A549 (cell line): Measurements from ENCODE around the gene MDGA2. TPM values are rescaled to one million over a fixed set of nuclear protein-coding genes. Genes with fewer than 3 reads are reported as not detected.

ENCODE experiments used
- ATAC-seq, 2 experiments: fragments of 200-7000 bp in 1 of 2; fragments of >200 bp in 1 of 2; cut with Nextera tagmentation in 1 of 2; cut with Tn5 transposase in 1 of 2; 3 replicates each; pipeline versions ENCODE4 v1.8.0 to v1.9.1; 2018 to 2020; ENCODE audit warnings: mild to moderate bottlenecking in 1 of 2, moderate library complexity in 1 of 2
- CTCF ChIA-PET: fragments of 300-600 bp; sonication (Branson Sonifier 250); formaldehyde crosslinking; extraction: SDS; loops from one replicate; lab custom pipeline; 2021; ENCODE audit warnings: antibody characterized with exemption, inconsistent platforms; lab: Yijun Ruan, JAX
- POLR2A ChIA-PET: fragments of 350-600 bp; formaldehyde crosslinking; extraction: SDS; loops from one replicate; lab custom pipeline; 2021; ENCODE audit warnings: antibody characterized with exemption, inconsistent platforms; lab: Yijun Ruan, JAX
- DNase-seq, 2 experiments: peaks; one replicate each; pipeline versions ENCODE4 v3.0.0 to v3.0.0-alpha.2; 2011 to 2016; ENCODE audit warnings: low read depth in 1 of 2, low spot score in 1 of 2
- FAIRE-seq: peaks from 2 replicates; lab custom pipeline; 2011; peaks lifted over from hg19 to GRCh38; lab: Jason Lieb, UNC
- H3K27ac ChIP-seq, 2 experiments: fragments of >200 bp; sonication (Bioruptor Twin); formaldehyde crosslinking; 3 replicates each; pipeline ENCODE4 v1.5.1; 2016 to 2017
- H3K4me1 ChIP-seq: fragments of >200 bp; sonication (Bioruptor Twin); formaldehyde crosslinking; 3 replicates; pipeline ENCODE4 v1.6.1; 2016
- H3K4me2 ChIP-seq: fragments of >200 bp; sonication (Bioruptor Twin); formaldehyde crosslinking; 3 replicates; pipeline ENCODE4 v1.6.1; 2016
- H3K4me3 ChIP-seq: fragments of >200 bp; sonication (Bioruptor Twin); formaldehyde crosslinking; 3 replicates; pipeline ENCODE4 v1.5.1; 2016
- H3K9me3 ChIP-seq: fragments of >200 bp; sonication (Bioruptor Twin); formaldehyde crosslinking; 3 replicates; pipeline ENCODE4 v1.6.1; 2016
- CHD2 ChIP-seq: fragments of 150-350 bp; IDR thresholded peaks from 2 replicates; pipeline ENCODE4 v1.6.1; 2014; ENCODE audit warnings: low read length; ENCODE audit not compliant: partially characterized antibody
- EP300 ChIP-seq, 2 experiments: fragments of >200 bp; sonication (Bioruptor Twin); formaldehyde crosslinking; IDR thresholded peaks; 2 replicates in 1 of 2; 3 replicates in 1 of 2; pipeline ENCODE4 v1.6.1; 2016 to 2017
- FOSB ChIP-seq: fragments of 250-450 bp; sonication (Bioruptor Pico); IDR thresholded peaks from 2 replicates; pipeline ENCODE4 v1.5.0; 2020; ENCODE audit warnings: mild to moderate bottlenecking, moderate library complexity
- FOXS1 ChIP-seq: fragments of 250-450 bp; sonication (Bioruptor Pico); IDR thresholded peaks from 2 replicates; pipeline ENCODE4 v1.5.0; 2020; ENCODE audit warnings: mild to moderate bottlenecking, moderate library complexity
- HDAC2 ChIP-seq: fragments of 200-600 bp; sonication (generic); IDR thresholded peaks from 2 replicates; pipeline ENCODE4 v1.6.1; 2016
- HOXA7 ChIP-seq: fragments of 250-450 bp; sonication (Bioruptor Pico); IDR thresholded peaks from 2 replicates; pipeline ENCODE4 v1.5.0; 2020; ENCODE audit warnings: mild to moderate bottlenecking, moderate library complexity
- HOXB13 ChIP-seq: fragments of 250-450 bp; sonication (Bioruptor Pico); IDR thresholded peaks from 2 replicates; pipeline ENCODE4 v1.5.0; 2020; ENCODE audit warnings: low read depth, mild to moderate bottlenecking, moderate library complexity
- KDM1A ChIP-seq: fragments of 200-600 bp; sonication (generic); IDR thresholded peaks from 2 replicates; pipeline ENCODE4 v1.6.1; 2016; ENCODE audit warnings: low read depth, mild to moderate bottlenecking
- MAFK ChIP-seq: fragments of 450-650 bp; IDR thresholded peaks from 2 replicates; pipeline ENCODE4 v1.6.1; 2014; ENCODE audit not compliant: partially characterized antibody
- MAZ ChIP-seq: fragments of 150-350 bp; IDR thresholded peaks from 2 replicates; pipeline ENCODE4 v1.6.1; 2014; ENCODE audit warnings: antibody characterized with exemption, low read depth, low read length, borderline replicate concordance
- NFE2L2 ChIP-seq: fragments of 150-350 bp; conservative IDR thresholded peaks from 2 replicates; pipeline ENCODE4 v1.6.1; 2014; ENCODE audit warnings: low read length
- NR3C1 ChIP-seq: fragments of >200 bp; sonication (Bioruptor Twin); formaldehyde crosslinking; IDR thresholded peaks from 3 replicates; pipeline ENCODE4 v1.6.1; 2017
- PHF8 ChIP-seq: fragments of 200-600 bp; sonication (generic); IDR thresholded peaks from 2 replicates; pipeline ENCODE4 v1.6.1; 2016; ENCODE audit warnings: low read depth, mild to moderate bottlenecking, antibody characterized with exemption, moderate library complexity, borderline replicate concordance
- POLR2A ChIP-seq: IDR thresholded peaks from 2 replicates; pipeline ENCODE4 v1.6.1; 2012; ENCODE audit warnings: mild to moderate bottlenecking, low read length
- RAD21 ChIP-seq, 2 experiments: fragments of >200 bp in 1 of 2; sonication (Bioruptor Twin) in 1 of 2; formaldehyde crosslinking in 1 of 2; IDR thresholded peaks in 1 of 2; conservative IDR thresholded peaks in 1 of 2; 2 replicates in 1 of 2; 3 replicates in 1 of 2; pipeline ENCODE4 v1.6.1; 2012 to 2018; ENCODE audit warnings: inconsistent platforms in 1 of 2
- SMC3 ChIP-seq: fragments of >200 bp; sonication (Bioruptor Twin); formaldehyde crosslinking; IDR thresholded peaks from 3 replicates; pipeline ENCODE4 v1.6.1; 2018; ENCODE audit warnings: inconsistent platforms
- ZC3H11A ChIP-seq: fragments of 450-650 bp; IDR thresholded peaks from 2 replicates; pipeline ENCODE4 v1.6.1; 2014; ENCODE audit warnings: antibody characterized with exemption, mild to moderate bottlenecking
- ZFP36 ChIP-seq: fragments of 450-650 bp; IDR thresholded peaks from 2 replicates; pipeline ENCODE4 v1.6.1; 2014; ENCODE audit warnings: borderline replicate concordance; ENCODE audit not compliant: partially characterized antibody
- ZNF302 ChIP-seq: fragments of 250-450 bp; sonication (Bioruptor Pico); IDR thresholded peaks from 2 replicates; pipeline ENCODE4 v1.9.0; 2021; ENCODE audit warnings: inconsistent platforms, mild to moderate bottlenecking, moderate library complexity
- ZSCAN20 ChIP-seq: fragments of 250-450 bp; sonication (Bioruptor Pico); IDR thresholded peaks from 2 replicates; pipeline ENCODE4 v1.8.0; 2022; ENCODE audit warnings: mild to moderate bottlenecking, moderate library complexity
- WGBS: methylation state at CpG from one replicate; pipeline ENCODE4 v1.1.6; 2017; ENCODE audit errors: missing lambda C conversion rate; 5-methylcytosine and 5-hydroxymethylcytosine counted together
- polyA plus RNA-seq, 4 experiments: library from polyadenylated mRNA; depleted of rRNA in 3 of 4; stranded (reverse); fragments of >200 nt; fragmentation: RNase III in 1 of 4; extraction: RNeasy Plus Mini Kit Qiagen cat#74134 plus additional on column Dnase treatment in 1 of 4; gene quantifications; 2 replicates in 3 of 4; 3 replicates in 1 of 4; pipeline ENCODE4 v1.2.3, GENCODE V29; 2011 to 2017
- TF ChIP-seq, protein P1 (sequence below): fragments of >200 bp; sonication (Bioruptor Twin); formaldehyde crosslinking; IDR thresholded peaks from 3 replicates; pipeline ENCODE4 v1.5.1; 2016
- TF ChIP-seq, protein P2 (sequence below): IDR thresholded peaks from 2 replicates; pipeline ENCODE4 v1.6.1; 2012
- TF ChIP-seq, protein P3 (sequence below): fragments of 250-450 bp; sonication (Bioruptor Pico); IDR thresholded peaks from 2 replicates; pipeline ENCODE4 v1.5.0; 2021; ENCODE audit warnings: mild to moderate bottlenecking, moderate library complexity, borderline replicate concordance
- TF ChIP-seq, protein P4 (sequence below): fragments of 150-350 bp; IDR thresholded peaks from 2 replicates; pipeline ENCODE4 v1.6.1; 2014; ENCODE audit warnings: low read depth, mild to moderate bottlenecking, low read length
- TF ChIP-seq, protein P5 (sequence below): fragments of 450-650 bp; IDR thresholded peaks from 2 replicates; pipeline ENCODE4 v1.6.1; 2014; ENCODE audit warnings: antibody characterized with exemption

The MDGA2 gene
- polyA plus RNA-seq, 2 of the 4 experiments (the other 2 are of a cell fraction), result 0.08 to 0.12 TPM

DNA sequence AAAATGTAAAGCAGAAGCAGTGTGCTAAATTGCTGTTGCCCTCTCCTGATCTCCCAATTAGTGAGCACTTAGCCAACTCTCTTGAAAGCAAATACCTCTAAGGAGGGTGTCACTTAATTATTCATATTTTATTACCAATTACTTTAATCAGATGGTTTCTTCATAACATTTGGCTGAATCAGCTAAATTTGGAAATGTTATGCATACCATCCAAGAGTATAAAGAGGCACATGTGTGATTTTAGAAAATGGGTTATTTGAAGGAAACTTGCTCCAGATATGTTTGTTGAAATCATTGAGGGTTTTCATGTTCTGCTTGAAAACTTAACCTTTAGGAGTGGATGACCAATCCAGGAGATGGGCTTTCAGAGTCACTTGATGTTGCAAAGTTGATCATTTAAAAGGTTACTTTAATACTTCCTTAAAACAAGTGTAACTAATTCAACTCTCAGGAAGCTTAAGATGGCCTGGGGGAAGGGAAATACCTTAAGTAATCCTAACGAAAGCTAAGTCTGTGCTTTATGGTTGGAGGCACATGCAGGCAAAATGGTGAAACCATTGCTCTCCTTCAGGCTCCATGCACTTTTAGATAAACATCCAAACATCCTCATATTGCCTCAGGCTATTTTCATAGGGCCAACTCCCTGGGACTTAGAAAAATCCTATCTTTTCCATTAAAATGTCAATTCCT lies 434.5 kb downstream of the MDGA2 start:
- TF ChIP-seq ZSCAN20 (no peak), MAFK (peak; percentile 66), KDM1A (no peak), POLR2A (no peak), NFE2L2 (no peak), NR3C1 (no peak), CHD2 (no peak), ZNF302 (CRISPR knock-in tag) (no peak)
- TF ChIP-seq, protein P1, sequence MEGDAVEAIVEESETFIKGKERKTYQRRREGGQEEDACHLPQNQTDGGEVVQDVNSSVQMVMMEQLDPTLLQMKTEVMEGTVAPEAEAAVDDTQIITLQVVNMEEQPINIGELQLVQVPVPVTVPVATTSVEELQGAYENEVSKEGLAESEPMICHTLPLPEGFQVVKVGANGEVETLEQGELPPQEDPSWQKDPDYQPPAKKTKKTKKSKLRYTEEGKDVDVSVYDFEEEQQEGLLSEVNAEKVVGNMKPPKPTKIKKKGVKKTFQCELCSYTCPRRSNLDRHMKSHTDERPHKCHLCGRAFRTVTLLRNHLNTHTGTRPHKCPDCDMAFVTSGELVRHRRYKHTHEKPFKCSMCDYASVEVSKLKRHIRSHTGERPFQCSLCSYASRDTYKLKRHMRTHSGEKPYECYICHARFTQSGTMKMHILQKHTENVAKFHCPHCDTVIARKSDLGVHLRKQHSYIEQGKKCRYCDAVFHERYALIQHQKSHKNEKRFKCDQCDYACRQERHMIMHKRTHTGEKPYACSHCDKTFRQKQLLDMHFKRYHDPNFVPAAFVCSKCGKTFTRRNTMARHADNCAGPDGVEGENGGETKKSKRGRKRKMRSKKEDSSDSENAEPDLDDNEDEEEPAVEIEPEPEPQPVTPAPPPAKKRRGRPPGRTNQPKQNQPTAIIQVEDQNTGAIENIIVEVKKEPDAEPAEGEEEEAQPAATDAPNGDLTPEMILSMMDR, result no peak
- DNase-seq, result no peak
- H3K9me3 ChIP-seq, result no peaks in the 10 kb centered on the region
- WGBS, result 13% methylated on average over 1 of the region's 1 CpG
- H3K4me3 ChIP-seq, result no peak overlapping the region
- H3K27ac ChIP-seq, result no peak overlapping the region
- no peak for FAIRE-seq
- ChIA-PET POLR2A (no interaction called here), CTCF (no interaction called here)
- H3K4me1 ChIP-seq, result no peaks in the 10 kb centered on the region
- no peak overlapping the region for H3K4me2 ChIP-seq
- ATAC-seq, result no peak

DNA sequence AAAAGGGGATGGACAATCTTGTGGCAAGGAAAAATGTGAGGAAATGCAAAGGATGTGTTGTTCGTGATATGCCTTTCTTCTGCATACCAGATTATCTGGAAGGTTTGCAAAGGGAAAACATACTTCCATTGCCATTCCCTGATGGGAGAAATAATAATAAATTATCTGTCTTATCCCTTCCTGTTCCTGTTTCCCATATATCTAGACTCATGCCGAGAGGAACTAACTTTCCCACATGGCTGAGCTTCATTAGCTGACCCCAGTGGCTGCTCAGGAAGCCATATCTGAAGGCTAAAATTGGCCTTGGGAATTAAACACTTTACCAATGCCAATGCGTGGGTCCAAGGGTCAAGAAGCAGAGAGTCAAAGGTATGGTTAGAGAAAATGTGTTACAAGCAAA lies 439.8 kb downstream of the MDGA2 start:
- Histone ChIP-seq H3K4me3 (no peak overlapping the region), H3K9me3 (no peaks in the 10 kb centered on the region), H3K27ac (no peak overlapping the region), H3K4me2 (no peak overlapping the region), H3K4me1 (no peaks in the 10 kb centered on the region)
- POLR2A ChIA-PET, result no interaction called here
- WGBS, result 8% methylated on average over 3 of the region's 3 CpGs
- CTCF ChIA-PET, result no interaction called here
- DNase-seq (no peak), FAIRE-seq (no peak), ATAC-seq (no peak)
- no peak for TF ChIP-seq POLR2A

DNA sequence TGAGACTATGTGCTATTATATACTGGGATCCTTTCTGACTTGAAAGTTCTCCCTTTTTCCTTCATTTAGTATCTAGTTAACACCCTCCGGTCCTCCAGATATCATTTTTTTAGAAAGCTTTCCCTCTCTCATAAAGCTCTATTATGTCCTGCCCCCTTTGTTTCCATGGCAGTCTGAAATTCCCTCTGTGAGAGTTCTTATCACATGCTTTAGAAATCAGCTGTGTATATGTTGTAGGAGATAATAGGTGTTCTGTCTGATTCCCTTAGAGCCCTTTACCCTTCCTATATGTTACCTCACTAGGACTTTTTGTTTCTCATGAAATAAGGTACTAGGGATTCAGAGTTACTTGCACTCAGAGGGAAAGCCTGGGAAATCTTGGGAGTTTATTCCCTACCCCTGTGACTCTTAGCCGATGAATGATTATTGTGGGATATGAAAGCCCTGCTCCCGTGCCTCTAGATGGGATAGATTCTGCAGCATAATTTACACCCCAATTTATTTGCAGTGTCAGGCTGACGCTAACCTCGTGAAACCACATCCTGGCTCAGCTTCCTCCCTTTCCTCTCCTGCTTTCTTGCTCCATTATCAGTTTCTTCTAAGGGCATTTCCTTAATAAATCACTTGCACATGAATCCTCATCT lies 448.4 kb downstream of the MDGA2 start:
- no peak overlapping the region for H3K4me2 ChIP-seq
- no peak for TF ChIP-seq HOXA7 (CRISPR knock-in tag)
- TF ChIP-seq ZSCAN20, result no peak
- TF ChIP-seq ZC3H11A, result no peak
- TF ChIP-seq PHF8, result no peak
- no peak for TF ChIP-seq FOXS1
- no peak for TF ChIP-seq SMC3
- TF ChIP-seq HOXB13, result no peak
- TF ChIP-seq, protein P2, sequence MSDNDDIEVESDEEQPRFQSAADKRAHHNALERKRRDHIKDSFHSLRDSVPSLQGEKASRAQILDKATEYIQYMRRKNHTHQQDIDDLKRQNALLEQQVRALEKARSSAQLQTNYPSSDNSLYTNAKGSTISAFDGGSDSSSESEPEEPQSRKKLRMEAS, result no peak
- no peak for TF ChIP-seq ZNF302 (CRISPR knock-in tag)
- no peak for TF ChIP-seq EP300 (IDR thresholded peaks at IDR 0.05)
- no peak overlapping the region for H3K4me3 ChIP-seq
- ChIA-PET CTCF (no interaction called here), POLR2A (no interaction called here)
- DNase-seq (no peak), FAIRE-seq (no peak), ATAC-seq (no peak)
- H3K9me3 ChIP-seq, result no peaks in the 10 kb centered on the region
- no peaks in the 10 kb centered on the region for H3K4me1 ChIP-seq
- no peak overlapping the region for H3K27ac ChIP-seq
- 17% methylated on average over 5 of the region's 5 CpGs for WGBS

DNA sequence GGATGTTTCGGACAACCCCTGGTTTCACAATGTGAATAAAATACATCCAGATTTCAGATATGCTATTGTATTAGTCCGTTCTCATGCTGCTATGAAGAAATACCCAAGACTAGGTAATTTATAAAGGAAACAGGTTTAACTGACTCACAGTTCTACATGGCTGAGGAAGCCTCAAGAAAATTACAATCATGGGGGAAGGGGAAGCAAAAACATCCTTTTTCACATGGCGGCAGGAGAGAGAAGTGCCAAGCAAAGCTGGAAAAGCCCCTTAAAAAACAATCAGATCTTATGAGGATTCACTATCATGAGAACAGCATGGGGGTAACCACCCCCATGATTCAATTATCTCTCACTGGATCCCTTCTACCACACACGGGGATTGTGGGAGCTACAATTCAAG lies 451.7 kb downstream of the MDGA2 start:
- Histone ChIP-seq H3K4me1 (no peaks in the 10 kb centered on the region), H3K9me3 (no peaks in the 10 kb centered on the region), H3K4me3 (no peak overlapping the region), H3K27ac (no peak overlapping the region), H3K4me2 (no peak overlapping the region)
- ChIA-PET POLR2A (no interaction called here), CTCF (no interaction called here)
- DNase-seq (no peak), ATAC-seq (no peak), FAIRE-seq (no peak)
- WGBS, result 28% methylated on average over 4 of the region's 4 CpGs
- TF ChIP-seq EP300 (IDR thresholded peaks at IDR 0.05), result no peak
- TF ChIP-seq MAFK, result no peak
- TF ChIP-seq, protein P3, sequence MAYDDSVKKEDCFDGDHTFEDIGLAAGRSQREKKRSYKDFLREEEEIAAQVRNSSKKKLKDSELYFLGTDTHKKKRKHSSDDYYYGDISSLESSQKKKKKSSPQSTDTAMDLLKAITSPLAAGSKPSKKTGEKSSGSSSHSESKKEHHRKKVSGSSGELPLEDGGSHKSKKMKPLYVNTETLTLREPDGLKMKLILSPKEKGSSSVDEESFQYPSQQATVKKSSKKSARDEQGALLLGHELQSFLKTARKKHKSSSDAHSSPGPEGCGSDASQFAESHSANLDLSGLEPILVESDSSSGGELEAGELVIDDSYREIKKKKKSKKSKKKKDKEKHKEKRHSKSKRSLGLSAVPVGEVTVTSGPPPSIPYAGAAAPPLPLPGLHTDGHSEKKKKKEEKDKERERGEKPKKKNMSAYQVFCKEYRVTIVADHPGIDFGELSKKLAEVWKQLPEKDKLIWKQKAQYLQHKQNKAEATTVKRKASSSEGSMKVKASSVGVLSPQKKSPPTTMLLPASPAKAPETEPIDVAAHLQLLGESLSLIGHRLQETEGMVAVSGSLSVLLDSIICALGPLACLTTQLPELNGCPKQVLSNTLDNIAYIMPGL (CRISPR knock-in tag), result no peak
- no peak for TF ChIP-seq CHD2
- TF ChIP-seq MAZ, result no peak
- TF ChIP-seq ZFP36, result no peak
- TF ChIP-seq, protein P4, sequence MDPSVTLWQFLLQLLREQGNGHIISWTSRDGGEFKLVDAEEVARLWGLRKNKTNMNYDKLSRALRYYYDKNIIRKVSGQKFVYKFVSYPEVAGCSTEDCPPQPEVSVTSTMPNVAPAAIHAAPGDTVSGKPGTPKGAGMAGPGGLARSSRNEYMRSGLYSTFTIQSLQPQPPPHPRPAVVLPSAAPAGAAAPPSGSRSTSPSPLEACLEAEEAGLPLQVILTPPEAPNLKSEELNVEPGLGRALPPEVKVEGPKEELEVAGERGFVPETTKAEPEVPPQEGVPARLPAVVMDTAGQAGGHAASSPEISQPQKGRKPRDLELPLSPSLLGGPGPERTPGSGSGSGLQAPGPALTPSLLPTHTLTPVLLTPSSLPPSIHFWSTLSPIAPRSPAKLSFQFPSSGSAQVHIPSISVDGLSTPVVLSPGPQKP, result no peak
- TF ChIP-seq ZNF302 (CRISPR knock-in tag), result no peak
- TF ChIP-seq RAD21 (conservative IDR thresholded peaks at IDR 0.05 in 1 of 2, IDR thresholded peaks at IDR 0.05 in 1 of 2), result no peak
- TF ChIP-seq, protein P5, sequence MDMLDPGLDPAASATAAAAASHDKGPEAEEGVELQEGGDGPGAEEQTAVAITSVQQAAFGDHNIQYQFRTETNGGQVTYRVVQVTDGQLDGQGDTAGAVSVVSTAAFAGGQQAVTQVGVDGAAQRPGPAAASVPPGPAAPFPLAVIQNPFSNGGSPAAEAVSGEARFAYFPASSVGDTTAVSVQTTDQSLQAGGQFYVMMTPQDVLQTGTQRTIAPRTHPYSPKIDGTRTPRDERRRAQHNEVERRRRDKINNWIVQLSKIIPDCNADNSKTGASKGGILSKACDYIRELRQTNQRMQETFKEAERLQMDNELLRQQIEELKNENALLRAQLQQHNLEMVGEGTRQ, result no peak
- no peak for TF ChIP-seq HDAC2
- no peak for TF ChIP-seq FOSB
